Effector memory CD4-positive, alpha-beta T cell (primary cell): ENCODE data around the gene ZNF784.

Experiments
- DNase-seq, 3 donors: peaks; one replicate each; pipeline ENCODE4 v3.0.0-alpha.2; 2020
- H3K27ac ChIP-seq: 2 replicates; pipeline ENCODE4 v1.7.0; 2013; ENCODE audit warnings: mild to moderate bottlenecking, low read length, moderate library complexity; ENCODE audit not compliant: insufficient read depth, poor library complexity, severe bottlenecking
- H3K27me3 ChIP-seq: replicated peaks from 2 replicates; pipeline ENCODE4 v1.7.0; 2013; ENCODE audit warnings: mild to moderate bottlenecking, low read length; ENCODE audit not compliant: insufficient read depth, control insufficient read depth, poor library complexity, severe bottlenecking
- H3K36me3 ChIP-seq: 2 replicates; pipeline ENCODE4 v1.7.0; 2013; ENCODE audit warnings: mild to moderate bottlenecking, low read length, moderate library complexity; ENCODE audit not compliant: control insufficient read depth, insufficient read depth
- H3K4me1 ChIP-seq: 2 replicates; pipeline ENCODE4 v1.7.0; 2013; ENCODE audit warnings: low read length, mild to moderate bottlenecking; ENCODE audit not compliant: control insufficient read depth, insufficient read depth, poor library complexity, severe bottlenecking
- H3K4me3 ChIP-seq: 2 replicates; pipeline ENCODE4 v1.7.0; 2013; ENCODE audit warnings: low read length, low read depth, mild to moderate bottlenecking; ENCODE audit not compliant: insufficient read depth, poor library complexity, severe bottlenecking
- H3K9me3 ChIP-seq: 2 replicates; pipeline ENCODE4 v1.7.0; 2013; ENCODE audit warnings: mild to moderate bottlenecking, low read length, moderate library complexity; ENCODE audit not compliant: control insufficient read depth

Gene ZNF784

GRCh38 chr19:55650126-55650557 is 25.8 kb upstream of the ZNF784 start:
- Histone ChIP-seq H3K9me3 (no peaks in the 10 kb centered on the region), H3K27ac (no peak overlapping the region), H3K4me1 (peaks cover 11% of the 10 kb centered on the region), H3K27me3 (no peaks in the 10 kb centered on the region), H3K36me3 (peaks cover 4% of the 10 kb centered on the region), H3K4me3 (no peak overlapping the region)
- DNase-seq = no peak

DNA sequence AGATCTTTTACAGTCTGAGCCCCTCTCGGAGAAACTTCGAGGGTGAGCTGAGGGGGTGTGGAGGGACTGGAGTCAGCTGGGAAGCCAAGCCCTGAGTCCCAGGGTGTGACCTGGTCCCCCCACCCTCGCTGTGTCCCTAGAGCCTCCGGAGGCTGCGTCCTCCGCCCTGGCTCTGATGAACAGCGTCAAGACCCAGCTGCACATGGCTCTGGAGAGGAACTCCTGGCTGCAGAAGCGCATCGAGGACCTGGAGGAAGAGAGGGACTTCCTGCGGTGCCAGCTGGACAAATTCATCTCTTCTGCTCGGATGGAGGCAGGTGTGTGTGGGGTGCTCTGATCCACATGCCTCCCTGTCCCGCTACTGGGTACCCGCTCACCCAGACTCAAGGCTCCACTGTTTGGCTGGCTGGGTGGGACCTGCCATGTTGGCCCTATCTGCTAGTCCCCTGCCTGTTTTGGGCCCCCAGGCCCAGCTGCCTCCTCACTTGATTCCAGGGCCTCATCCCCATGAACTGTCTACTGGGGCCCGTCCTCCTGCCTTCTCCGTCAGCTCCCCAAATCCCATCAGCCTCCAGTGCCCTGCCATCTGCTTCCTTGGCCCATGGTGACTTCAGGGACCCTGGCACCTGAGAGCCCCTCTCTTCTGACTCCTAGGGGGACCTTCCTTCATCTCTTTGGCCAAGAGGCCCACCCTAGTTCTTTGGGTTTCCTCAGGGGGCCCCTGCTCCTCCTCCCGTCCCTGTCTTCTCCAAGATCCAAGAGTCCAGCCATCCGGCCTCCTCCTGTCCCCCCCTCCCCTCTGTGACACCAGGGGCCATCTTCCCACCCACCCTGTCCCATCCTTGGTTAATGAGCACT is 25.1 kb upstream of the ZNF784 start:
- H3K4me1 ChIP-seq = peaks cover 15% of the 10 kb centered on the region
- no peaks in the 10 kb centered on the region for H3K27me3 ChIP-seq
- H3K9me3 ChIP-seq = no peaks in the 10 kb centered on the region
- H3K36me3 ChIP-seq = peaks cover 9% of the 10 kb centered on the region
- DNase-seq = no peak
- H3K4me3 ChIP-seq = no peak overlapping the region
- no peak overlapping the region for H3K27ac ChIP-seq

GRCh38 chr19:55648585-55649267 is 24.4 kb upstream of the ZNF784 start:
- no peaks in the 10 kb centered on the region for H3K9me3 ChIP-seq
- peak overlapping the region; percentile 59 for H3K4me3 ChIP-seq
- no peaks in the 10 kb centered on the region for H3K27me3 ChIP-seq
- H3K27ac ChIP-seq = peak overlapping the region; percentile 57
- DNase-seq = no peak
- peaks cover 23% of the 10 kb centered on the region for H3K4me1 ChIP-seq
- peaks cover 9% of the 10 kb centered on the region for H3K36me3 ChIP-seq

- Histone ChIP-seq H3K9me3 (no peaks in the 10 kb centered on the region), H3K36me3 (peaks cover 9% of the 10 kb centered on the region), H3K27me3 (no peaks in the 10 kb centered on the region), H3K4me1 (peaks cover 26% of the 10 kb centered on the region), H3K4me3 (peak within 1 kb of the TSS; percentile 59), H3K27ac (peak within 1 kb of the TSS; percentile 57)
- DNase-seq = no peak
Measured at GRCh38 chr19:55647732-55648584, 23.6 kb upstream of the ZNF784 start, which contains the start of gene CCDC106. TSS of gene CCDC106 (plus strand) at chr19:55648212. CDS start at chr19:55649047, 835 bp downstream.

DNA sequence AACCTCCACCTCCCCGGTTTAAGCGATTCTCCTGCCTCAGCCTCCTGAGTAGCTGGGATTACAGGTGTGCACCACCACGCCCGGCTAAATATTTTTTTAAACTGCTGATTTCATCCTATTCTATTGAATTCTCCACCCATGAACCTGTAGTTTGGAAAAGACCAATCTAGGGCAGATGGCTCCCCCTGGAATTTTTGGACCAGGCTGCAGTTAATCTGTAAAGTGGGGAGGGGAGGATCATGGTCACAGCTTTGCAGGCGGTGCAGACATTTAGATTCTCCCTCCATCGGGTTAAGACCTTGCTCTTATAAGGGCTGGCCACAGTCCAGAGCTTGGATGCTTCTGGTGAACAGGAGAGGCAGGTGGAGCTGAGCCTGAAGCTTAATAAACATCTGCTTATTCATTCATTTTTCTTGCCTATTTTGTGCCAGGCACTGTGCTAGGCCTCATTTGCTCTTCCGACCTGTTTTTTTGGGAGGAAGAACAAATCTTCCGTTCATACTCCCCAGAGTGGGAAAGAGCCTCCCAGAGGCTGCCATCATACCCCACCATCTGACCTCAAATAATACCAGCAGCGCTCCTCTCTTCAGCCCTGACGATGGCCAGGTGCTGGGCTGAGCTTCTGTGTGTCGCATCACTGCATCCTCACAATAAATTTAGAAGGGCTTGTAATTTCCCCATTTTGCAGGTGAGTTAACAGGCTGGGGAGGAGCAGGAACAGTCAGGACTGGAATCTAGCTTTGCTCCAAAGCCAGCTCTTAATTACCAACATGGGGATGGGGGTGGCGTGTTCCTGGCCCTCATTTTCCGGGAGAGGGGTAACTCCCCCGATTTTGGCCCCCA is 22.7 kb upstream of the ZNF784 start:
- Histone ChIP-seq H3K27ac (peak overlapping the region; percentile 57), H3K9me3 (no peaks in the 10 kb centered on the region), H3K4me3 (peak overlapping the region; percentile 59), H3K4me1 (peaks cover 33% of the 10 kb centered on the region), H3K36me3 (peaks cover 9% of the 10 kb centered on the region), H3K27me3 (no peaks in the 10 kb centered on the region)
- no peak for DNase-seq

DNA sequence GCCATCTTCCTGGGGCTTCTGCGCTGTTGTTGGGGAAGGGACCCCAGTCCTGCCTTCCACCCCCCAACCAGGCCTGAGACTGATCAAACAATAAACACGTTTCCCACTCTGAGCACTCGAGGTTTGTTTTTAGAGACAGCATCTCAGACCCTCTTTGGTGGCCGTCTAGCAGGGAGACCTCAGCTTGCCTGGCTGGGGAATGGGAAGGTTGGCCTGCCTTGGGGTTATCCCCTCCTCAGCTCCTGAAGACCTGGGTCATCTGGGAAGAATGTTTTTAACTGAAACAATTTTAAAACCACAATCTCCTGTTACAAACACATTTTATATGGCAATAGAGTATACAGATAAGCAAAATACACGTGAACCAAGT is 21.1 kb upstream of the ZNF784 start:
- Histone ChIP-seq H3K36me3 (peaks cover 9% of the 10 kb centered on the region), H3K27ac (no peak overlapping the region), H3K9me3 (no peaks in the 10 kb centered on the region), H3K4me1 (peaks cover 42% of the 10 kb centered on the region), H3K4me3 (no peak overlapping the region), H3K27me3 (no peaks in the 10 kb centered on the region)
- DNase-seq = no peak

- peaks cover 46% of the 10 kb centered on the region for H3K4me1 ChIP-seq
- peaks cover 9% of the 10 kb centered on the region for H3K36me3 ChIP-seq
- no peak overlapping the region for H3K27ac ChIP-seq
- H3K9me3 ChIP-seq = no peaks in the 10 kb centered on the region
- no peak for DNase-seq
- no peaks in the 10 kb centered on the region for H3K27me3 ChIP-seq
- no peak overlapping the region for H3K4me3 ChIP-seq
Measured at GRCh38 chr19:55644842-55645511, 20.6 kb upstream of the ZNF784 start.

- Histone ChIP-seq H3K4me3 (peak overlapping the region; percentile 76), H3K27ac (peak overlapping the region; percentile 84), H3K27me3 (no peaks in the 10 kb centered on the region), H3K4me1 (peaks cover 48% of the 10 kb centered on the region), H3K9me3 (no peaks in the 10 kb centered on the region), H3K36me3 (peaks cover 9% of the 10 kb centered on the region)
- DNase-seq = no peak
Measured at GRCh38 chr19:55644191-55644833, 19.9 kb upstream of the ZNF784 start.
